Measurements from ENCODE around the gene KRTAP5-8.

- TF ChIP-seq CTCF (IDR thresholded peaks at IDR 0.05; ENCODE audit: low read depth, low read length) (no peak), EZH2phosphoT487 (IDR thresholded peaks at IDR 0.05; ENCODE audit: low read depth) (no peak)
These were observed 288 bp upstream of the KRTAP5-8 start for GRCh38 chr11:71537537-71537936.

Measured in OCI-LY3 (cell line).